Left ventricle myocardium inferior (tissue), 1 donor: Measurements from ENCODE around the gene SLC22A4. TPM values are rescaled to one million over a fixed set of nuclear protein-coding genes. Genes with fewer than 3 reads are reported as not detected.

Experiments used
- DNase-seq: peaks from one replicate; pipeline ENCODE4 v3.0.0-alpha.2; 2020
- H3K27ac ChIP-seq: fragments of 200-600 bp; replicated peaks from 2 replicates; pipeline ENCODE4 v1.8.0; 2021
- H3K27me3 ChIP-seq: fragments of 200-600 bp; 2 replicates; pipeline ENCODE4 v1.8.0; 2021; ENCODE audit warnings: low read depth
- H3K36me3 ChIP-seq: fragments of 200-600 bp; 2 replicates; pipeline ENCODE4 v1.8.0; 2021
- H3K4me1 ChIP-seq: fragments of 200-600 bp; 2 replicates; pipeline ENCODE4 v1.8.0; 2021
- H3K4me3 ChIP-seq: fragments of 200-600 bp; 2 replicates; pipeline ENCODE4 v1.8.0; 2021; ENCODE audit warnings: mild to moderate bottlenecking, moderate library complexity
- H3K9me3 ChIP-seq: fragments of 200-600 bp; replicated peaks from 2 replicates; pipeline ENCODE4 v1.8.0; 2021
- CTCF ChIP-seq: fragments of 200-600 bp; IDR thresholded peaks from 2 replicates; pipeline ENCODE4 v1.8.0; 2021; ENCODE audit warnings: antibody characterized with exemption, mild to moderate bottlenecking, borderline replicate concordance
- intact Hi-C: fragments of 100-400 bp; cut with micrococcal nuclease; formaldehyde crosslinking; loops from one replicate; pipeline ENCODE4 v1.11.0; 2022
- long read RNA-seq: library from polyadenylated mRNA; unstranded; transcript quantifications from one replicate; pipeline ENCODE4 v2.0.0, GENCODE V29; 2021
- total RNA-seq: library from RNA; stranded (reverse); fragmentation: NEBNext Ultra II Directional; extraction: Animal tissue kit (Norgen Biotek cat#: 25700); gene quantifications from one replicate; pipeline ENCODE4 v1.2.1, GENCODE V29; 2021
- donor health status: DM: no; HTN: yes; CAD: no; lungs with severe emphysema.

SLC22A4 gene
- total RNA-seq, result 2.0 TPM
- long read RNA-seq, partial matches to known transcripts, result 0 of 5 reads
- long read RNA-seq, other reads (novel, unspliced or antisense), result 3 of 5 reads

GRCh38 chr5:132293992-132294727 lies at the start of gene SLC22A4:
Gene SLC22A4, plus strand, starts transcription at chr5:132294394. Its CDS starts 223 bp downstream, at chr5:132294617.
- Histone ChIP-seq H3K27me3 (no peaks in the 10 kb centered on the region), H3K27ac (peak within 1 kb of the TSS; percentile 97), H3K4me1 (peaks cover 45% of the 10 kb centered on the region), H3K9me3 (no peaks in the 10 kb centered on the region), H3K36me3 (no peaks in the 10 kb centered on the region), H3K4me3 (peak within 1 kb of the TSS; percentile 77)
- DNase-seq, result peak; percentile 91
- intact Hi-C loops, result no loop called here
- TF ChIP-seq CTCF, result no peak

GRCh38 chr5:132245593-132245992 lies 48.6 kb upstream of the SLC22A4 start:
- no peak for TF ChIP-seq CTCF
- no peaks in the 10 kb centered on the region for H3K4me1 ChIP-seq
- DNase-seq, result no peak
- H3K36me3 ChIP-seq, result no peaks in the 10 kb centered on the region
- H3K27ac ChIP-seq, result no peak overlapping the region
- peaks cover 56% of the 10 kb centered on the region for H3K9me3 ChIP-seq
- intact Hi-C loops, result no loop called here
- H3K27me3 ChIP-seq, result no peaks in the 10 kb centered on the region
- no peak overlapping the region for H3K4me3 ChIP-seq

- no peak overlapping the region for H3K27ac ChIP-seq
- H3K9me3 ChIP-seq, result peaks cover 46% of the 10 kb centered on the region
- no peaks in the 10 kb centered on the region for H3K27me3 ChIP-seq
- TF ChIP-seq CTCF, result no peak
- intact Hi-C loops, result no loop called here
- no peaks in the 10 kb centered on the region for H3K4me1 ChIP-seq
- no peak overlapping the region for H3K4me3 ChIP-seq
- DNase-seq, result no peak
- no peaks in the 10 kb centered on the region for H3K36me3 ChIP-seq
Measured at GRCh38 chr5:132246806-132247205, 47.4 kb upstream of the SLC22A4 start.

GRCh38 chr5:132250547-132250946 lies 43.6 kb upstream of the SLC22A4 start:
- Histone ChIP-seq H3K4me3 (no peak overlapping the region), H3K4me1 (peaks cover 16% of the 10 kb centered on the region), H3K9me3 (peaks cover 26% of the 10 kb centered on the region), H3K36me3 (no peaks in the 10 kb centered on the region), H3K27ac (no peak overlapping the region), H3K27me3 (no peaks in the 10 kb centered on the region)
- TF ChIP-seq CTCF, result no peak
- no peak for DNase-seq
- intact Hi-C loops, result no loop called here

- H3K4me3 ChIP-seq, result no peak overlapping the region
- no peak for DNase-seq
- intact Hi-C loops, result no loop called here
- peaks cover 19% of the 10 kb centered on the region for H3K9me3 ChIP-seq
- no peaks in the 10 kb centered on the region for H3K36me3 ChIP-seq
- peaks cover 16% of the 10 kb centered on the region for H3K4me1 ChIP-seq
- no peak overlapping the region for H3K27ac ChIP-seq
- no peaks in the 10 kb centered on the region for H3K27me3 ChIP-seq
- no peak for TF ChIP-seq CTCF
Measured at GRCh38 chr5:132251220-132251725, 42.9 kb upstream of the SLC22A4 start.
